IMR-90 (cell line): Measurements from ENCODE around the gene PIGH. TPM values are rescaled to one million over a fixed set of nuclear protein-coding genes. Genes with fewer than 3 reads are reported as not detected.

Source experiments
- ATAC-seq: fragments of 200-7000 bp; cut with Tn5 transposase; 2 replicates; pipeline ENCODE4 v1.9.1; 2020; ENCODE audit warnings: low read depth, mild to moderate bottlenecking, moderate library complexity
- BruUV-seq: library from RNA; stranded (reverse); fragments of 400-500 nt; replicated peaks from 2 replicates; lab custom pipeline; 2021; lab: Mats Ljungman, UMichigan
- CTCF ChIA-PET: fragments of 300-600 bp; formaldehyde crosslinking; extraction: SDS; loops from one replicate; lab custom pipeline; 2021; ENCODE audit warnings: antibody characterized with exemption; lab: Yijun Ruan, JAX
- POLR2A ChIA-PET: fragments of 300-600 bp; sonication (Branson Sonifier 250); formaldehyde crosslinking; loops from one replicate; lab custom pipeline; 2022; ENCODE audit warnings: antibody characterized with exemption; ENCODE audit not compliant: unreplicated experiment; lab: Charles Lee
- DNase-seq: peaks from one replicate; pipeline ENCODE4 v3.0.0; 2013
- H2AFZ ChIP-seq: replicated peaks from 2 replicates; pipeline ENCODE3; 2013; ENCODE audit warnings: low read length, mild to moderate bottlenecking; ENCODE audit not compliant: poor library complexity
- H2AK5ac ChIP-seq: 2 replicates; pipeline ENCODE4 v1.6.1; 2013; ENCODE audit warnings: low read depth, low read length, inconsistent platforms
- H2AK9ac ChIP-seq: replicated peaks from 2 replicates; pipeline ENCODE3; 2013; ENCODE audit warnings: mild to moderate bottlenecking, low read depth, low read length, moderate library complexity; ENCODE audit not compliant: poor library complexity
- H2BK120ac ChIP-seq: 2 replicates; pipeline ENCODE4 v1.6.1; 2013; ENCODE audit warnings: low read depth, low read length, inconsistent platforms
- H2BK15ac ChIP-seq: 3 replicates; pipeline ENCODE4 v1.6.1; 2013; ENCODE audit warnings: low read depth, low read length, inconsistent platforms
- H2BK20ac ChIP-seq: 2 replicates; pipeline ENCODE4 v1.6.1; 2013; ENCODE audit warnings: low read depth, mild to moderate bottlenecking, inconsistent platforms, low read length, moderate library complexity
- H2BK5ac ChIP-seq: 2 replicates; pipeline ENCODE4 v1.6.1; 2013; ENCODE audit warnings: mild to moderate bottlenecking, low read depth, low read length, inconsistent platforms; ENCODE audit not compliant: poor library complexity, severe bottlenecking
- H3K14ac ChIP-seq: replicated peaks from 2 replicates; pipeline ENCODE4 v1.6.1; 2013; ENCODE audit warnings: low read depth, low read length, inconsistent platforms
- H3K18ac ChIP-seq: 2 replicates; pipeline ENCODE4 v1.6.1; 2013; ENCODE audit warnings: low read depth, low read length, control low read depth
- H3K23ac ChIP-seq: 2 replicates; pipeline ENCODE4 v1.6.1; 2013; ENCODE audit warnings: low read depth, low read length, inconsistent platforms
- H3K27ac ChIP-seq: 2 replicates; pipeline ENCODE4 v1.5.1; 2013; ENCODE audit warnings: mild to moderate bottlenecking, control low read depth, low read length; ENCODE audit not compliant: insufficient read depth
- H3K27me3 ChIP-seq: 2 replicates; pipeline ENCODE4 v1.6.1; 2013; ENCODE audit warnings: low read length; ENCODE audit not compliant: control insufficient read depth, insufficient read depth
- H3K36me3 ChIP-seq: 2 replicates; pipeline ENCODE4 v1.6.1; 2013; ENCODE audit warnings: low read length, mixed read lengths; ENCODE audit not compliant: control insufficient read depth, insufficient read depth
- H3K4ac ChIP-seq: 2 replicates; pipeline ENCODE4 v1.6.1; 2013; ENCODE audit warnings: low read depth, low read length, inconsistent platforms
- H3K4me1 ChIP-seq: 2 replicates; pipeline ENCODE4 v1.6.1; 2013; ENCODE audit warnings: low read length, mixed read lengths; ENCODE audit not compliant: control insufficient read depth, insufficient read depth
- H3K4me2 ChIP-seq: 2 replicates; pipeline ENCODE4 v1.6.1; 2013; ENCODE audit warnings: low read depth, mild to moderate bottlenecking, control low read depth, low read length, moderate library complexity
- H3K4me3 ChIP-seq: 2 replicates; pipeline ENCODE4 v1.5.1; 2013; ENCODE audit warnings: low read depth, mild to moderate bottlenecking, control low read depth, low read length, moderate library complexity; ENCODE audit not compliant: insufficient read depth
- H3K56ac ChIP-seq: 2 replicates; pipeline ENCODE4 v1.6.1; 2013; ENCODE audit warnings: low read length, inconsistent platforms; ENCODE audit not compliant: insufficient read depth; ENCODE audit errors: extremely low read depth
- H3K79me1 ChIP-seq, 2 experiments: 2 replicates each; pipeline ENCODE4 v1.6.1; 2013; ENCODE audit warnings: low read length in 2 of 2, inconsistent platforms in 1 of 2, low read depth in 1 of 2
- H3K9ac ChIP-seq: 2 replicates; pipeline ENCODE4 v1.6.1; 2013; ENCODE audit warnings: low read depth, low read length, control low read depth
- H3K9me1 ChIP-seq: 2 replicates; pipeline ENCODE4 v1.6.1; 2013; ENCODE audit warnings: low read length, inconsistent platforms; ENCODE audit not compliant: insufficient read depth
- H3K9me3 ChIP-seq: 2 replicates; pipeline ENCODE4 v1.6.1; 2013; ENCODE audit warnings: low read length; ENCODE audit not compliant: control insufficient read depth, insufficient read depth
- H4K20me1 ChIP-seq: 2 replicates; pipeline ENCODE4 v1.6.1; 2013; ENCODE audit warnings: low read length, inconsistent platforms; ENCODE audit not compliant: insufficient read depth
- H4K5ac ChIP-seq: 2 replicates; pipeline ENCODE4 v1.6.1; 2013; ENCODE audit warnings: mild to moderate bottlenecking, low read depth, low read length, control low read depth
- H4K8ac ChIP-seq, 2 experiments: 2 replicates each; pipeline ENCODE4 v1.6.1; 2013; ENCODE audit warnings: low read depth in 2 of 2, low read length in 2 of 2, control low read depth in 1 of 2, inconsistent platforms in 1 of 2
- H4K91ac ChIP-seq: 2 replicates; pipeline ENCODE4 v1.6.1; 2013; ENCODE audit warnings: low read depth, low read length, inconsistent platforms; ENCODE audit not compliant: insufficient read depth
- MAFK ChIP-seq: IDR thresholded peaks from 2 replicates; pipeline ENCODE4 v1.6.1; 2012; ENCODE audit warnings: low read depth, low read length, improper control_type of control experiment
- MAZ ChIP-seq: IDR thresholded peaks from 2 replicates; pipeline ENCODE4 v1.6.1; 2012; ENCODE audit warnings: low read depth, mild to moderate bottlenecking, low read length, improper control_type of control experiment, moderate library complexity, borderline replicate concordance
- POLR2A ChIP-seq: IDR thresholded peaks from 2 replicates; pipeline ENCODE4 v1.6.1; 2012; ENCODE audit warnings: mild to moderate bottlenecking, low read depth, low read length
- WGBS, 2 experiments: methylation state at CpG; one replicate each; pipeline versions ENCODE4 v1.1.5 to v1.1.7; 2013; ENCODE audit warnings: missing lambda C conversion rate in 2 of 2; ENCODE audit not compliant: insufficient read length in 1 of 2; ENCODE audit errors: extremely low coverage in 2 of 2; 5-methylcytosine and 5-hydroxymethylcytosine counted together
- dilution Hi-C: fragments of 300-500 bp; cut with HindIII; formaldehyde crosslinking; loops from one replicate; pipeline ENCODE4 v1.14.3; 2018; ENCODE audit warnings: low sequenced_read_pairs; ENCODE audit not compliant: unreplicated experiment
- in situ Hi-C: fragments of 300-500 bp; cut with MboI; formaldehyde crosslinking; loops from 3 replicates; pipeline ENCODE4 v1.14.3; 2019; ENCODE audit warnings: low sequenced_read_pairs, inconsistent platforms, mixed read lengths
- intact Hi-C: fragments of 100-400 bp; cut with micrococcal nuclease; formaldehyde crosslinking; loops from 2 replicates; pipeline ENCODE4 v1.10.0; 2022
- polyA plus RNA-seq, 3 experiments: library from polyadenylated mRNA; depleted of rRNA; stranded (reverse); fragments of >200 nt; gene quantifications; 2 replicates each; pipeline ENCODE4 v1.2.3, GENCODE V29; 2012; ENCODE audit warnings: low replicate concordance in 1 of 3
- total RNA-seq: library from RNA; depleted of rRNA; stranded (reverse); fragments of >200 nt; gene quantifications from 2 replicates; pipeline ENCODE4 v1.2.3, GENCODE V29; 2012
- TF ChIP-seq, protein P1 (sequence below): fragments of 150-350 bp; IDR thresholded peaks from 2 replicates; pipeline ENCODE4 v1.6.1; 2016; ENCODE audit warnings: low read depth, mild to moderate bottlenecking, low read length, moderate library complexity, borderline replicate concordance

PIGH gene
- total and polyA plus RNA-seq, 2 of the 4 experiments (the other 2 are of a cell fraction) = 7.9 to 13.5 TPM

DNA sequence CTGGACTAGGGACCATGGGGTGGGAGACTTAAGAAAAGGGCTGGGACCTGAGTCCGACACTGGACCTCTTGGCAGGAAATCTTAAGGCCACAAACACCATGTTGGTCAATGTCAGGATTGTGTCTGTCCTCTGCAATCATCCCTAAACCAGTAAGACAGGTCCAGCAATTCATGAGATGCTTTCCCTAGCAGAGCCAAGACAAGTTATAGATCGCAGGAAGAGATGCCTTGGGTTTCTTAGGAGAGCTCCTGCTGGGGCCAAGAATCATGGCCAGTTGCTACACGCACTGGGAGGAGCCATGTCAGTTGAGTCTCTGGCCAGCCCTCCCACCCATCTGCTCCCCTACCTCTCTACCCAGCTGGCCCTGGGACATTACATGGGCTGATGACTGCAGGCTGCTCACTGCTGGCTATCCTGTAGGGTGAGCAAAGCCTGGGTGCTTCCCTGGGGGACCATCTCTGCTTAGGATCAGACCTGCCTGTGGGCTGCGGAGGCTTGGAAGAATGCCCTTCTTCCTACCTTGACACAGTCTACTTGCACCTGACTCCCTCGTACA lies 52.8 kb downstream of the PIGH start:
- peaks cover 4% of the 10 kb centered on the region; the same call in 1 of the 2 replicates for H3K9me3 ChIP-seq
- no peak overlapping the region for H4K5ac ChIP-seq
- no peak overlapping the region for H3K18ac ChIP-seq
- no TSS peak for BruUV-seq
- no peaks in the 10 kb centered on the region for H4K20me1 ChIP-seq
- no peak overlapping the region for H2BK15ac ChIP-seq
- H2AFZ ChIP-seq = no peak overlapping the region
- H3K9ac ChIP-seq = no peak overlapping the region
- no peak overlapping the region for H2BK120ac ChIP-seq
- H2AK5ac ChIP-seq = no peak overlapping the region
- no peaks in the 10 kb centered on the region for H3K4me1 ChIP-seq
- H3K36me3 ChIP-seq = no peaks in the 10 kb centered on the region
- DNase-seq (no peak), ATAC-seq (no peak)
- H3K4me2 ChIP-seq = no peak overlapping the region
- no peak overlapping the region for H2AK9ac ChIP-seq
- ChIA-PET CTCF (no interaction called here), POLR2A (no interaction called here)
- no peak overlapping the region for H4K91ac ChIP-seq
- no peak overlapping the region for H3K4ac ChIP-seq
- H3K56ac ChIP-seq = no peak overlapping the region
- H3K4me3 ChIP-seq = no peak overlapping the region
- no peak for TF ChIP-seq MAFK
- TF ChIP-seq MAZ = no peak
- no peak for TF ChIP-seq POLR2A
- TF ChIP-seq, protein P1, sequence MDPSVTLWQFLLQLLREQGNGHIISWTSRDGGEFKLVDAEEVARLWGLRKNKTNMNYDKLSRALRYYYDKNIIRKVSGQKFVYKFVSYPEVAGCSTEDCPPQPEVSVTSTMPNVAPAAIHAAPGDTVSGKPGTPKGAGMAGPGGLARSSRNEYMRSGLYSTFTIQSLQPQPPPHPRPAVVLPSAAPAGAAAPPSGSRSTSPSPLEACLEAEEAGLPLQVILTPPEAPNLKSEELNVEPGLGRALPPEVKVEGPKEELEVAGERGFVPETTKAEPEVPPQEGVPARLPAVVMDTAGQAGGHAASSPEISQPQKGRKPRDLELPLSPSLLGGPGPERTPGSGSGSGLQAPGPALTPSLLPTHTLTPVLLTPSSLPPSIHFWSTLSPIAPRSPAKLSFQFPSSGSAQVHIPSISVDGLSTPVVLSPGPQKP = no peak
- no peak overlapping the region for H2BK20ac ChIP-seq
- H3K79me1 ChIP-seq = no peaks in the 10 kb centered on the region
- dilution Hi-C loops (no loop called here), intact Hi-C loops (no loop called here), in situ Hi-C loops (no loop called here)
- no peak overlapping the region for H4K8ac ChIP-seq
- H3K27me3 ChIP-seq = peaks cover 14% of the 10 kb centered on the region
- no peak overlapping the region for H3K14ac ChIP-seq
- no peak overlapping the region for H3K27ac ChIP-seq
- no peak overlapping the region for H2BK5ac ChIP-seq
- no CpG with 5 or more reads among the region's 5 CpGs for WGBS, 2 experiments
- H3K23ac ChIP-seq = no peak overlapping the region
- no peaks in the 10 kb centered on the region for H3K9me1 ChIP-seq
